GM12878 (cell line): Measurements from ENCODE around the gene FAM156A. TPM values are rescaled to one million over a fixed set of nuclear protein-coding genes. Genes with fewer than 3 reads are reported as not detected.

Experiments
- BCL3 ChIP-seq: IDR thresholded peaks from 2 replicates; pipeline ENCODE4 v1.6.1; 2011; ENCODE audit warnings: borderline replicate concordance, low read depth, mild to moderate bottlenecking, moderate library complexity, low read length; ENCODE audit not compliant: insufficient read depth, poor library complexity, severe bottlenecking
- BCLAF1 ChIP-seq: fragments of 450-650 bp; IDR thresholded peaks from 2 replicates; pipeline ENCODE4 v1.6.1; 2017; ENCODE audit warnings: antibody characterized with exemption, mild to moderate bottlenecking, moderate library complexity
- CEBPZ ChIP-seq: fragments of 150-350 bp; IDR thresholded peaks from 2 replicates; pipeline ENCODE4 v1.6.1; 2016; ENCODE audit warnings: low read depth, low read length
- CHD1 ChIP-seq: IDR thresholded peaks from 2 replicates; pipeline ENCODE4 v1.6.1; 2012; ENCODE audit warnings: low read depth, low read length, improper control_type of control experiment
- CTCF ChIP-seq, 3 experiments: IDR thresholded peaks in 2 of 3; conservative IDR thresholded peaks in 1 of 3; 2 replicates each; pipeline ENCODE4 v1.5.1; 2011; ENCODE audit warnings: low read depth in 3 of 3, low read length in 3 of 3, mild to moderate bottlenecking in 3 of 3, control low read depth in 2 of 3, moderate library complexity in 2 of 3, inconsistent platforms in 1 of 3, mixed read lengths in 1 of 3; ENCODE audit not compliant: control insufficient read depth in 2 of 3, insufficient read depth in 1 of 3; ENCODE audit errors: extremely low read depth in 1 of 3
- ESRRA ChIP-seq: IDR thresholded peaks from 2 replicates; pipeline ENCODE4 v1.6.1; 2012; ENCODE audit warnings: mild to moderate bottlenecking, low read length, improper control_type of control experiment
- KDM1A ChIP-seq: fragments of 200-600 bp; sonication (generic); IDR thresholded peaks from 2 replicates; pipeline ENCODE4 v1.6.1; 2016; ENCODE audit warnings: borderline replicate concordance
- LARP7 ChIP-seq: fragments of 450-650 bp; IDR thresholded peaks from 2 replicates; pipeline ENCODE4 v1.6.1; 2017; ENCODE audit warnings: mild to moderate bottlenecking
- RAD51 ChIP-seq: fragments of 450-650 bp; IDR thresholded peaks from 2 replicates; pipeline ENCODE4 v1.6.1; 2016; ENCODE audit warnings: moderate library complexity, mild to moderate bottlenecking, inconsistent platforms
- RFX5 ChIP-seq: IDR thresholded peaks from 2 replicates; pipeline ENCODE4 v1.6.1; 2011; ENCODE audit warnings: low read depth, low read length, improper control_type of control experiment
- SKIL ChIP-seq: fragments of 450-650 bp; IDR thresholded peaks from 2 replicates; pipeline ENCODE4 v1.6.1; 2017; ENCODE audit warnings: mild to moderate bottlenecking, low read depth, inconsistent platforms; ENCODE audit not compliant: poor library complexity, severe bottlenecking
- TBL1XR1 ChIP-seq: IDR thresholded peaks from 2 replicates; pipeline ENCODE4 v1.6.1; 2012; ENCODE audit warnings: low read depth, low read length, improper control_type of control experiment
- TCF3 ChIP-seq: IDR thresholded peaks from 2 replicates; pipeline ENCODE4 v1.6.1; 2012; ENCODE audit warnings: low read depth, mild to moderate bottlenecking, low read length, borderline replicate concordance; ENCODE audit not compliant: insufficient read depth
- WRNIP1 ChIP-seq: IDR thresholded peaks from 2 replicates; pipeline ENCODE4 v1.6.1; 2011; ENCODE audit warnings: low read depth, low read length, improper control_type of control experiment, borderline replicate concordance
- YY1 ChIP-seq: IDR thresholded peaks from 2 replicates; pipeline ENCODE4 v1.6.1; 2011; ENCODE audit warnings: low read depth, mild to moderate bottlenecking, low read length
- ZSCAN29 ChIP-seq: fragments of 450-650 bp; IDR thresholded peaks from 2 replicates; pipeline ENCODE4 v1.6.1; 2017; ENCODE audit warnings: mild to moderate bottlenecking, moderate library complexity
- ZZZ3 ChIP-seq: IDR thresholded peaks from 2 replicates; pipeline ENCODE4 v1.6.1; 2011; ENCODE audit warnings: low read depth; ENCODE audit not compliant: control insufficient read depth, insufficient read length
- polyA plus RNA-seq, 11 experiments: library from polyadenylated mRNA; depleted of rRNA in 4 of 11; unstranded in 6 of 11; stranded (reverse) in 5 of 11; fragments of >200 nt; fragmentation: Nextera tagmentation in 4 of 11; fragmentation: Illumina TruSeq in 1 of 11; extraction: Ambion mirVana in 4 of 11; extraction: Trizol in 1 of 11; gene quantifications; 1 replicate in 1 of 11; 2 replicates in 10 of 11; pipeline versions ENCODE4 v1.2.1 to v1.2.3, GENCODE V29; 2011 to 2016; ENCODE audit warnings: inconsistent platforms in 2 of 11, missing spikeins in 2 of 11, low read depth in 1 of 11
- total RNA-seq, 4 experiments: library from RNA; depleted of rRNA in 3 of 4; stranded (reverse); fragments of >200 nt in 3 of 4; fragmentation: Illumina TruSeq in 1 of 4; extraction: Trizol in 1 of 4; gene quantifications; 2 replicates each; pipeline versions ENCODE4 v1.2.1 to v1.2.3, GENCODE V29; 2013 to 2021

The FAM156A gene
- total and polyA plus RNA-seq, 10 of the 15 experiments (the other 5 are each of a cell fraction or from before 2014, with no cell fraction given) = 2.9 to 25.2 (median 16.3) TPM

- TF ChIP-seq CEBPZ = no peak
- TF ChIP-seq RFX5 = no peak
- TF ChIP-seq RAD51 = no peak
- TF ChIP-seq TBL1XR1 = peak; percentile 34; the same call in 1 of the 2 replicates
- TF ChIP-seq ZZZ3 = no peak
- TF ChIP-seq BCLAF1 = no peak
- no peak for TF ChIP-seq KDM1A
- TF ChIP-seq SKIL = peak; percentile 69
- no peak; the same call in 1 of the 2 replicates for TF ChIP-seq YY1
- TF ChIP-seq ZSCAN29 = peak; percentile 81
- peak; percentile 46; the same call in 1 of the 2 replicates for TF ChIP-seq WRNIP1
- TF ChIP-seq TCF3 = 0 out of 2 replicates have a peak, but pooled peaks have one; percentile 18
- TF ChIP-seq CHD1 = peak; percentile 65; the same call in 1 of the 2 replicates
- peak; percentile 82 to 97 (median 91) for TF ChIP-seq CTCF (IDR thresholded peaks at IDR 0.05 in 2 of 3, conservative IDR thresholded peaks at IDR 0.05 in 1 of 3; ENCODE audit: control insufficient read depth in 2 of 3, extremely low read depth in 1 of 3, insufficient read depth in 1 of 3, low read depth in 3 of 3, low read length in 3 of 3)
- peak; percentile 51 for TF ChIP-seq BCL3
- peak; percentile 31 for TF ChIP-seq LARP7
- TF ChIP-seq ESRRA = 0 out of 2 replicates have a peak, but pooled peaks have one; percentile 17
Observed at GRCh38 chrX:52934704-52935469, 23.4 kb downstream of the FAM156A start (continued).
